ENCODE results near the gene TSPY3. TPM values are rescaled to one million over a fixed set of nuclear protein-coding genes. Genes with fewer than 3 reads are reported as not detected.
A peak's percentile ranks its signal among the peaks of the same experiment; 100 is the strongest.
"Not testable (repeated sequence)": the region's sequence is repeated elsewhere in the genome, so short reads cannot be mapped to it uniquely, and the experiment has no call there.

TSPY3 gene, protein sequence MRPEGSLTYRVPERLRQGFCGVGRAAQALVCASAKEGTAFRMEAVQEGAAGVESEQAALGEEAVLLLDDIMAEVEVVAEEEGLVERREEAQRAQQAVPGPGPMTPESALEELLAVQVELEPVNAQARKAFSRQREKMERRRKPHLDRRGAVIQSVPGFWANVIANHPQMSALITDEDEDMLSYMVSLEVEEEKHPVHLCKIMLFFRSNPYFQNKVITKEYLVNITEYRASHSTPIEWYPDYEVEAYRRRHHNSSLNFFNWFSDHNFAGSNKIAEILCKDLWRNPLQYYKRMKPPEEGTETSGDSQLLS
- not detected for total RNA-seq

DNA sequence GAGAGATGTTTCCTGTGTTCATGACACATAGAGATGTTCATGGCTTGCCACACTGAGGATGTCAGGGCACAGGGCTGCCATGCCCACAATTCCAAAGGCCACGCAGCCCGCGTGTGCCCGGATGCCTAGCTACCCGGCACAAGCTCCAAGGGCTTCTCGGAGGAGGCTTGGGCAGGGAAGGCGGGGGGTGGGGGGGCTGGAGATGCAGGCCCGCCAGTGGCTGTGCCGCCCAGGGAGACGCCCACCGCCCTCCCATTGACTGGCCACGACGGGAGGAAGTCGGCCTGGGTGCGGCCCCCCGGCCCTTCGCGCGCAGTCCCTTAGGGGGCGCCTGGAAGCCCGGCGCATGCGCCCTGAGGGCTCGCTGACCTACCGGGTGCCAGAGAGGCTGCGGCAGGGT, at the start of gene TSPY3:
TSS of gene TSPY3 (plus strand) at position 301 of the 400 bp plus-strand sequence. CDS start at position 347, 46 bp downstream.
- H3K9me3 ChIP-seq; ATAC-seq (ENCODE audit: low FRiP score in 2 of 2); H3K36me3 ChIP-seq; H3K4me1 ChIP-seq; H3K4me3 ChIP-seq; H3K27me3 ChIP-seq; DNase-seq; H3K27ac ChIP-seq: not testable (repeated sequence)
- WGBS, 2 donors: no CpG with 5 or more reads among the region's 26 CpGs

DNA sequence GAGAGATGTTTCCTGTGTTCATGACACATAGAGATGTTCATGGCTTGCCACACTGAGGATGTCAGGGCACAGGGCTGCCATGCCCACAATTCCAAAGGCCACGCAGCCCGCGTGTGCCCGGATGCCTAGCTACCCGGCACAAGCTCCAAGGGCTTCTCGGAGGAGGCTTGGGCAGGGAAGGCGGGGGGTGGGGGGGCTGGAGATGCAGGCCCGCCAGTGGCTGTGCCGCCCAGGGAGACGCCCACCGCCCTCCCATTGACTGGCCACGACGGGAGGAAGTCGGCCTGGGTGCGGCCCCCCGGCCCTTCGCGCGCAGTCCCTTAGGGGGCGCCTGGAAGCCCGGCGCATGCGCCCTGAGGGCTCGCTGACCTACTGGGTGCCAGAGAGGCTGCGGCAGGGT, 40.7 kb upstream of the TSPY3 start, which contains the start of gene TSPY8:
TSS of gene TSPY8 (plus strand) at position 301 of the 400 bp plus-strand sequence. CDS start at position 347, 46 bp downstream.
- H3K27ac ChIP-seq; H3K9me3 ChIP-seq; H3K4me1 ChIP-seq; H3K36me3 ChIP-seq; ATAC-seq (ENCODE audit: low FRiP score in 2 of 2); H3K27me3 ChIP-seq; DNase-seq; H3K4me3 ChIP-seq: not testable (repeated sequence)
- no CpG with 5 or more reads among the region's 25 CpGs for whole genome bisulfite sequencing, 2 donors

DNA sequence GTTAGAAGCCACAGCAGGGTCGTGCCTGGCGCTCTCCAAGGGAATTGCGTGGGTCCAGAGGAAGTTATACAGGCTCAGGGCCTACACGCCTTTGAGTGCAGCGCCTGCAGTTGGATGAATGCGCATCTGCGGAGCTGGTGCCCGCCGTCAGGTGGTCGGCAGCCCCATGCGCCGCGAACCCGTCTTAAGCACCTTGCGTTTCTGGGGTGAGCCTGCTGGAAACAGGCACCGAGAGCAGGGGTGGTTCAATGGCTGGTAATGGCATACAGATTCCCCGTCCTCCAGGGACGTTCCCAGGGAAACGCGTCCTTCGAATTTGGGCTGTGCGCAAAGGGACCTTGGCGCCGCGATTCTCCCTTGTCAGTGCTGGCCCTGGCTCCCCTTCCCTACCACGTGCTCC, 1.7 kb upstream of the TSPY3 start:
- not testable (repeated sequence) for H3K4me3 ChIP-seq; ATAC-seq (ENCODE audit: low FRiP score in 2 of 2); H3K9me3 ChIP-seq; H3K4me1 ChIP-seq; H3K27ac ChIP-seq; H3K36me3 ChIP-seq; H3K27me3 ChIP-seq
- 87% methylated on average over 15 of the region's 26 CpGs; no CpG with 5 or more reads in 1 of the 2 donors for WGBS, 2 donors
- peak in 1 of 2 donors; percentile 37 for DNase-seq

Other genes starting within 250 kb of the TSPY3 start
- not detected for gene TSPY4, start 61.0 kb upstream of the TSPY3 start, total RNA-seq
- gene TSPY8, start 40.6 kb upstream of the TSPY3 start, total RNA-seq: not detected
- gene TSPY1, start 68.5 kb downstream of the TSPY3 start, total RNA-seq: not detected
- not detected for gene TSPY9, start 88.8 kb downstream of the TSPY3 start, total RNA-seq
- gene TSPY10, start 129.5 kb downstream of the TSPY3 start, total RNA-seq: not detected

Data from upper lobe of left lung (tissue), 6 donors.